Measurements from ENCODE around the gene COL5A1.

COL5A1 gene

GRCh38 chr9:134774410-134774809 is 132.8 kb downstream of the COL5A1 start:
- no peak for TF ChIP-seq GATA3 (IDR thresholded peaks at IDR 0.05; ENCODE audit: low read depth, low read length)
- TF ChIP-seq GATA2 (IDR thresholded peaks at IDR 0.05; ENCODE audit: low read depth, low read length) = no peak

DNA sequence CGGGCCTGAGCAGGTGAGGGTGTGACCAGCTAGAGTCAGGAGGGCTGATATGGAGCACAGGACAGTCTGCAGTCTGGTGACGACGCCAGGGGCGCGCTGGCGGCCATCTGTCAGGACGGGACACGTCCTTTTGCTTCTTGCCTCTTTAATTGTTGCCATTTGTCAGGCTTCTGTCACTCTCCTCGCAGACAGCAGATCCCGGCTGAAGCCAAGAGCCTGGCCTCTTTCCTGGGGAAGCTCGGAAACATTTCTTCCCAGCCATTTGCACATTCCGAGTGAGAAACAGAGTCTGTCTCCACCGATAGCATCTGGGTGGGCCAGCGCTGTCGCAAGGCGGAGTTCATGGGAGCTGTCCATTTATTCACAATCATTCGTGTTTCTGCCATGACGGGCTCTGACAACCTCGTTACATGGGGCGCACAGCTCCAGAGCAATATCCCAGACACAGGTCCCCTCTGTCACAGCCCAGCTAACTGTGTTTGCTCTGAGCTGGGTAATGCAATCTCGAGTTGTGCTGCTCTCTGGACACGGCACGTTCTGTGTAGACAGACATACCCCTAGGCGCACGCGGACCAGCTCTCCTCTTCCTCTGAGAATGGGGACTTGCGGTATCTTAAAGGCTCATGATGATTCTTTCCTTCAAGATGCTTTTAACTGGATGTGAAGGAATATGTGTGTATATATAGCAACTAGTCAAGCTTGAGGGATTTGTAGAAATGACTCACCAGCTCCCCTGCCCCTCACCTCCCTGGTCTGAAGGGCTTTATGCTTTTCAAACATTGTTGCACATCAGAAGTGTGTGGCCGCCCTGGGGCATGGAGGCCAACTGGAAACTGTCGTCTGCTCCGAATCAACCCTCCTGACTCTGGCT is 133.7 kb downstream of the COL5A1 start:
- TF ChIP-seq GATA3 (IDR thresholded peaks at IDR 0.05; ENCODE audit: low read depth, low read length) (no peak), GATA2 (IDR thresholded peaks at IDR 0.05; ENCODE audit: low read depth, low read length) (peak; percentile 60)

DNA sequence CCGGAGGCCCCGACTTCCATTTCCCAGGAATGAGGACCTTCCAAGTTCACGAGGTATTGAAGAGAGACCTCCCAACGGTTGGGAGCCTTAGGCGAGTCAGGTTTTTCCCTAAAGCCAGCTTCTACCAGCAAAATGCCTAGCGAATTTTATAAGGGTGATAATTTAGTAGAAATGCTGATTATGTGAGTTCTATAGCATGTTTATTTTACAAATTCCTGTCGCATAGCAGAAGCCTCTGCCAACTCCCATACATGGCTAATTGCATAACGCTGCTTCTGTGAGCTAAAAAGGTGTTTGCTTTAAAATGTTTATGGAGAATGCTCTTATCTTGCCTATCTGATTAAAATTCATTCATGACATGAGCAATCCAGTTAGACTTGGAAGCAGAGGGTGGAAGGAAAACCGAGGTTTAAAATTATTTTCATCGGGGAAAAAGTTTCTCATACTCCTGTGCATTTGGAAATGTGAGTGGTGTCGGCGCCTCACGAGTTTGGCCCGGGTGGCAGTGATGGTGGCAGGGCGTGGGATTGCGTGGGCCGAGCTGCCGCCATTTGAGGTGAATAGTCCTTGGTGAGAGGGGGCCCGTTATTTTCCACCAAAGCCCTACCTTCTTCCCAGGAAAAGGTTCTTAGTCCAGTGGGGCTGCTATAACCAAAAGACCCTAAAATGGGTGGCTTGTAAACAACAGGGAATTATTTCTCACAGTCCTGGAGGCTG is 134.6 kb downstream of the COL5A1 start:
- TF ChIP-seq GATA2 (IDR thresholded peaks at IDR 0.05; ENCODE audit: low read depth, low read length) = no peak
- TF ChIP-seq GATA3 (IDR thresholded peaks at IDR 0.05; ENCODE audit: low read depth, low read length) = no peak

GRCh38 chr9:134777153-134777552 is 135.6 kb downstream of the COL5A1 start:
- no peak for TF ChIP-seq GATA3 (IDR thresholded peaks at IDR 0.05; ENCODE audit: low read depth, low read length)
- TF ChIP-seq GATA2 (IDR thresholded peaks at IDR 0.05; ENCODE audit: low read depth, low read length) = no peak

GRCh38 chr9:134778156-134778555 is 136.6 kb downstream of the COL5A1 start:
- TF ChIP-seq GATA2 (IDR thresholded peaks at IDR 0.05; ENCODE audit: low read depth, low read length) (no peak), GATA3 (IDR thresholded peaks at IDR 0.05; ENCODE audit: low read depth, low read length) (no peak)

GRCh38 chr9:134778841-134779411 is 137.3 kb downstream of the COL5A1 start:
- TF ChIP-seq GATA2 (IDR thresholded peaks at IDR 0.05; ENCODE audit: low read depth, low read length) (no peak), GATA3 (IDR thresholded peaks at IDR 0.05; ENCODE audit: low read depth, low read length) (no peak)

- TF ChIP-seq GATA2 (IDR thresholded peaks at IDR 0.05; ENCODE audit: low read depth, low read length) = no peak
- no peak for TF ChIP-seq GATA3 (IDR thresholded peaks at IDR 0.05; ENCODE audit: low read depth, low read length)
These were observed 138.0 kb downstream of the COL5A1 start for GRCh38 chr9:134779640-134780039.

- TF ChIP-seq GATA2 (IDR thresholded peaks at IDR 0.05; ENCODE audit: low read depth, low read length) = no peak
These were observed 140.1 kb downstream of the COL5A1 start for GRCh38 chr9:134781591-134782302.

- TF ChIP-seq GATA2 (IDR thresholded peaks at IDR 0.05; ENCODE audit: low read depth, low read length) (no peak), GATA3 (IDR thresholded peaks at IDR 0.05; ENCODE audit: low read depth, low read length) (no peak)
These were observed 141.5 kb downstream of the COL5A1 start for GRCh38 chr9:134782921-134783698.

DNA sequence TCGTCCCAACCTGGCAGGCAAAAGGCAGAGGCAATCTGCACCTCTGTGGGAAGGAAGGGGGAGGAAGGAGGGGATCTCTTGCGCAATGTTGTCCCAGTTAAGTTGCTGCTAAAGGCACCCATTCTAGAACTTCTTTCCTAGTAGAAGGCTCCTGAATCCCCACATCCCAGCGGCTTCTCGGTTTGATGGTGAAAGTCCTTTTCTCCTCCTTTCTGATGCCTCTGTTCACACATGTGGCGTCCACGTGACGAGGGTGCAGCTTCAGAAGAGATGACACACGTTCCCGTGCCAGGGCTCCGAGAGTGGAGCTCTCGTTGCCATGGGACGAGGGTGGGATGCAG is 142.1 kb downstream of the COL5A1 start:
- TF ChIP-seq GATA3 (IDR thresholded peaks at IDR 0.05; ENCODE audit: low read depth, low read length) = no peak
- no peak for TF ChIP-seq GATA2 (IDR thresholded peaks at IDR 0.05; ENCODE audit: low read depth, low read length)

DNA sequence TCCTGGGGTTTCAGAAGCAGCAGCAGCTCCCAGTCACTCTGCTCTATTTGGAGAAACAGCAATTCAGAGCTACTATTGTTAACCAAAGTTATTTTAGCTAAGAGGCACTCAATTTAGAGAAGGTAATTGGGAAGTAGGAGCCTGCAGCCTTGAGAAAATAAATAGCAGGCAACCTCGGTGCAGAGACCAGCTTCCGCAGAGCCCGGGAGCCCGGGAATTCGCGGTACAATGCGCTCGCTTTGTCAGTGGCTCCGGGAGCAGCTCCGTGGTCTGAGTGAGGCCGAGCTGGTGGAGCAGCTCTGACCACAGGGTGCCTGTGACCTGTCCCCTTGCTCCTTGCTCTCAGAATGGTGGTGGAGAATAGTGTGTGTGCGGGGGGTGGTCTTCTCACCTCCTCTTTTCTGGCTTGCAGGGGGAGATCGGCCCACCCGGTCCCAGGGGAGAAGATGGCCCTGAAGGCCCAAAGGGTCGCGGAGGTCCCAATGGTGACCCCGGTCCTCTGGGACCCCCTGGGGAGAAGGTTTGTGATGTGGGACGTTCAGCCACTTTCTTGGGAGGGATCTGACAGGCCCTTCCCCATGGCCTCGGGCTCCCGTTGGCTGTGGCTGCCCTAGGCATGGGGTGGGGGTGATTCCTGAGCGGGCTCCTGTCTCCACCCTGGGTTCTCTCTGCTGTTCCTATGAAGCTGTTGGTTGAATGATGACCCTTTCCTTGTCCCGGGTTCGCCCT is 143.1 kb downstream of the COL5A1 start:
- TF ChIP-seq GATA3 (IDR thresholded peaks at IDR 0.05; ENCODE audit: low read depth, low read length) = no peak
- TF ChIP-seq GATA2 (IDR thresholded peaks at IDR 0.05; ENCODE audit: low read depth, low read length) = no peak

DNA sequence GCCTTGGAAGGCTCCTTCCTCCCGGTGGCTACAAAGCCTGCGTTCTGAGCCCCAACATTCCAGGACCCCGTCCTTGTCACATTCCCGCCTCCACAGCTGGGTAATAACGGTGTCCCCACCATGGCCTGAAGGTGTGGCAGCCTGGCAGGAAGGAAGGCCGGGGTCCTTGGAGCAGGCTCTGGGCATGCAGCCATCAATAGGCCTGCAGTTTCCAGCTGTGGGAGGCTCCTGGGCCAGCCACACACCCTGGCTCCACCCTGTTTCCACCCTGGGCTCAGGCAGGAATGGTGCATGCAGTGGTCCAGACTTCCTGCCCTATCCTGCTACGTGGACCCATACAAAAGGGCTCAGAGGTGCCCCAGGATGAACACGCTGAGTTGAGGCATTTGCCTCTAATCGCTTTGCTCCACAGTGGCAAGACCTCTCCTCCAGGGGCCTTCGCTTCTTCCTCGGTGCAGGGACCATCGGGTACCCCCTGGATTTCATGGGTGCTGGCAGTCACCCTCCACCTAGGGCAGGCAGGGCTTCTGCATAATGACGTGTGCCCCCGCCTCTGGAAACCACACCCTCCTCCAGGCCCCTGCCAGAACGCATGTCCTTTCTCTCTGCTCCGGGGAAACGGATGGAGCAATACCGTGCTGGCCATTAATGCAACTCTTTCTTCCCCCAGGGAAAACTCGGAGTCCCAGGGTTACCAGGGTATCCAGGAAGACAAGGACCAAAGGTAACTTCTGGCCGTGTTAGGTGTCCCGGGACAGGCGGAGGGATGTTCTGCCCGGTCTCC is 143.9 kb downstream of the COL5A1 start:
- TF ChIP-seq GATA3 (IDR thresholded peaks at IDR 0.05; ENCODE audit: low read depth, low read length) (no peak), GATA2 (IDR thresholded peaks at IDR 0.05; ENCODE audit: low read depth, low read length) (no peak)

Measured in SH-SY5Y (cell line).